ENCODE measurements around the gene GLMN.

- TF ChIP-seq, protein P1, sequence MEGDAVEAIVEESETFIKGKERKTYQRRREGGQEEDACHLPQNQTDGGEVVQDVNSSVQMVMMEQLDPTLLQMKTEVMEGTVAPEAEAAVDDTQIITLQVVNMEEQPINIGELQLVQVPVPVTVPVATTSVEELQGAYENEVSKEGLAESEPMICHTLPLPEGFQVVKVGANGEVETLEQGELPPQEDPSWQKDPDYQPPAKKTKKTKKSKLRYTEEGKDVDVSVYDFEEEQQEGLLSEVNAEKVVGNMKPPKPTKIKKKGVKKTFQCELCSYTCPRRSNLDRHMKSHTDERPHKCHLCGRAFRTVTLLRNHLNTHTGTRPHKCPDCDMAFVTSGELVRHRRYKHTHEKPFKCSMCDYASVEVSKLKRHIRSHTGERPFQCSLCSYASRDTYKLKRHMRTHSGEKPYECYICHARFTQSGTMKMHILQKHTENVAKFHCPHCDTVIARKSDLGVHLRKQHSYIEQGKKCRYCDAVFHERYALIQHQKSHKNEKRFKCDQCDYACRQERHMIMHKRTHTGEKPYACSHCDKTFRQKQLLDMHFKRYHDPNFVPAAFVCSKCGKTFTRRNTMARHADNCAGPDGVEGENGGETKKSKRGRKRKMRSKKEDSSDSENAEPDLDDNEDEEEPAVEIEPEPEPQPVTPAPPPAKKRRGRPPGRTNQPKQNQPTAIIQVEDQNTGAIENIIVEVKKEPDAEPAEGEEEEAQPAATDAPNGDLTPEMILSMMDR (IDR thresholded peaks at IDR 0.05; ENCODE audit: poor library complexity), result no peak
- TF ChIP-seq EZH2 (IDR thresholded peaks at IDR 0.05; ENCODE audit: borderline replicate concordance) (no peak), EZH2phosphoT487 (IDR thresholded peaks at IDR 0.05; ENCODE audit: low read depth, severe bottlenecking, unreplicated experiment) (no peak)
Observed at GRCh38 chr1:92323473-92324453, 25.0 kb upstream of the GLMN start.

All from hepatocyte (in vitro differentiated cells).